K562 (cell line): Measurements from ENCODE around the gene NPEPL1. TPM values are rescaled to one million over a fixed set of nuclear protein-coding genes. Genes with fewer than 3 reads are reported as not detected.

ENCODE experiments used
- ATAC-seq: fragments of 200-7000 bp; cut with Tn5 transposase; 3 replicates; pipeline ENCODE4 v1.9.1; 2020; ENCODE audit warnings: moderate library complexity
- BruUV-seq: library from RNA; stranded (reverse); fragments of 400-500 nt; replicated peaks from 2 replicates; lab custom pipeline; 2021; lab: Mats Ljungman, UMichigan
- CTCF ChIA-PET: fragments of 300-600 bp; formaldehyde crosslinking; extraction: SDS; loops from one replicate; lab custom pipeline; 2021; ENCODE audit warnings: low intra/inter-chr PET ratio; lab: Yijun Ruan, JAX
- POLR2A ChIA-PET: fragments of 300-600, 350-650 bp; sonication (Branson Sonifier 250); formaldehyde crosslinking; extraction: SDS; loops from one replicate; lab custom pipeline; 2021; ENCODE audit warnings: antibody characterized with exemption, inconsistent platforms; lab: Yijun Ruan, JAX
- DNase-seq, 4 experiments: peaks; one replicate each; pipeline versions ENCODE4 v3.0.0 to v3.0.0-alpha.2; 2011 to 2018; ENCODE audit warnings: low spot score in 3 of 4, mixed read lengths in 3 of 4; ENCODE audit errors: extremely low read depth in 1 of 4
- FAIRE-seq: peaks from 2 replicates; lab custom pipeline; 2011; peaks lifted over from hg19 to GRCh38; lab: Jason Lieb, UNC
- H2AFZ ChIP-seq: 2 replicates; pipeline ENCODE4 v1.6.0; 2011; ENCODE audit warnings: low read depth, low read length, control low read depth, inconsistent platforms
- H3K27ac ChIP-seq: fragments of 200-600 bp; 3 replicates; pipeline ENCODE4 v1.8.0; 2011; ENCODE audit warnings: low read depth, mild to moderate bottlenecking, control low read depth, inconsistent platforms, low read length, moderate library complexity, mixed read lengths; ENCODE audit errors: extremely low read depth
- H3K27me3 ChIP-seq, 2 experiments: fragments of 300-600 bp in 1 of 2; 2 replicates in 1 of 2; 3 replicates in 1 of 2; pipeline versions ENCODE4 v1.6.0 to v1.8.0; 2011; ENCODE audit warnings: inconsistent platforms in 2 of 2, low read length in 2 of 2, mild to moderate bottlenecking in 1 of 2, mixed read lengths in 1 of 2, moderate library complexity in 1 of 2; ENCODE audit not compliant: control insufficient read depth in 2 of 2, insufficient read depth in 2 of 2
- H3K36me3 ChIP-seq: fragments of 300-600 bp; 3 replicates; pipeline ENCODE4 v1.8.0; 2011; ENCODE audit warnings: mild to moderate bottlenecking, low read length, inconsistent platforms; ENCODE audit not compliant: control insufficient read depth, insufficient read depth
- H3K4me1 ChIP-seq, 2 experiments: fragments of 200-600 bp in 1 of 2; replicated peaks in 1 of 2; 2 replicates in 1 of 2; 3 replicates in 1 of 2; pipeline versions ENCODE4 v1.5.1 to v1.8.0; 2011; ENCODE audit warnings: inconsistent platforms in 2 of 2, low read length in 2 of 2, mild to moderate bottlenecking in 1 of 2, mixed read lengths in 1 of 2, moderate library complexity in 1 of 2; ENCODE audit not compliant: control insufficient read depth in 2 of 2, insufficient read depth in 2 of 2
- H3K4me2 ChIP-seq: 2 replicates; pipeline ENCODE4 v1.6.1; 2011; ENCODE audit warnings: low read length, control low read depth, inconsistent platforms, mixed read lengths; ENCODE audit not compliant: insufficient read depth
- H3K4me3 ChIP-seq: fragments of 200-600 bp; sonication (generic), shearing (Covaris generic); 2 replicates; pipeline ENCODE4 v1.5.1; 2016; ENCODE audit warnings: control low read depth, inconsistent platforms
- H3K79me2 ChIP-seq: fragments of 200-600 bp; 3 replicates; pipeline ENCODE4 v1.8.0; 2011; ENCODE audit warnings: low read length, inconsistent platforms; ENCODE audit not compliant: control insufficient read depth, insufficient read depth
- H3K9ac ChIP-seq, 2 experiments: 2 replicates each; pipeline versions ENCODE4 v1.6.0 to v1.6.1; 2011; ENCODE audit warnings: low read depth in 2 of 2, low read length in 2 of 2, control low read depth in 1 of 2, inconsistent platforms in 1 of 2, mild to moderate bottlenecking in 1 of 2, mixed read lengths in 1 of 2; ENCODE audit not compliant: insufficient read depth in 1 of 2
- H3K9me1 ChIP-seq: one replicate; pipeline ENCODE4 v1.6.0; 2011; ENCODE audit warnings: inconsistent platforms, mild to moderate bottlenecking, low read length, moderate library complexity; ENCODE audit not compliant: control insufficient read depth, insufficient read depth
- H3K9me3 ChIP-seq: replicated peaks from 2 replicates; pipeline ENCODE4 v1.5.1; 2011; ENCODE audit warnings: low read depth, low read length, inconsistent platforms; ENCODE audit not compliant: control insufficient read depth, insufficient read depth
- H4K20me1 ChIP-seq: replicated peaks from 2 replicates; pipeline ENCODE4 v1.6.1; 2011; ENCODE audit warnings: low read length, inconsistent platforms, mixed read lengths; ENCODE audit not compliant: control insufficient read depth, insufficient read depth
- ASH1L ChIP-seq: fragments of 450-650 bp; IDR thresholded peaks from 2 replicates; pipeline ENCODE4 v1.6.1; 2018; ENCODE audit warnings: borderline replicate concordance, mild to moderate bottlenecking, low read depth; ENCODE audit not compliant: partially characterized antibody
- CAMTA2 ChIP-seq: fragments of 250-450 bp; sonication (Bioruptor Pico); conservative IDR thresholded peaks from 2 replicates; pipeline ENCODE4 v1.5.1; 2022
- CCAR2 ChIP-seq: fragments of 200-400 bp; formaldehyde crosslinking; IDR thresholded peaks from 2 replicates; pipeline ENCODE4 v1.6.1; 2017; ENCODE audit warnings: mild to moderate bottlenecking, low read depth, low read length
- CHD1 ChIP-seq: fragments of 200-600 bp; sonication (generic); IDR thresholded peaks from one replicate; pipeline ENCODE4 v1.6.1; 2012; ENCODE audit warnings: mild to moderate bottlenecking, moderate library complexity, low read length, inconsistent platforms
- DIDO1 ChIP-seq: fragments of 450-650 bp; IDR thresholded peaks from 2 replicates; pipeline ENCODE4 v1.6.1; 2016; ENCODE audit warnings: low read depth, missing biosample characterization, missing genetic modification characterization
- DMBX1 ChIP-seq: fragments of 250-450 bp; sonication (Bioruptor Pico); IDR thresholded peaks from 2 replicates; pipeline ENCODE4 v1.8.0; 2022; ENCODE audit warnings: inconsistent platforms, mild to moderate bottlenecking, moderate library complexity, borderline replicate concordance
- MAFG ChIP-seq: fragments of 450-650 bp; conservative IDR thresholded peaks from 2 replicates; pipeline ENCODE4 v1.6.1; 2016; ENCODE audit warnings: missing genetic modification characterization, missing compliant biosample characterization
- MCM3 ChIP-seq: fragments of 450-650 bp; IDR thresholded peaks from 2 replicates; pipeline ENCODE4 v1.6.1; 2016
- NBN ChIP-seq: fragments of 450-650 bp; IDR thresholded peaks from 2 replicates; pipeline ENCODE4 v1.6.1; 2016; ENCODE audit warnings: low read depth, mild to moderate bottlenecking
- NCOA1 ChIP-seq: fragments of 450-650 bp; IDR thresholded peaks from 2 replicates; pipeline ENCODE4 v1.6.1; 2016; ENCODE audit warnings: low read depth
- NUFIP1 ChIP-seq: fragments of 450-650 bp; IDR thresholded peaks from 2 replicates; pipeline ENCODE4 v1.6.1; 2018; ENCODE audit not compliant: partially characterized antibody
- PML ChIP-seq: IDR thresholded peaks from 2 replicates; pipeline ENCODE4 v1.6.1; 2012; ENCODE audit warnings: low read length, inconsistent platforms
- SREBF2 ChIP-seq: sonication (generic); formaldehyde crosslinking; IDR thresholded peaks from 2 replicates; pipeline ENCODE4 v1.4.0; 2020; ENCODE audit warnings: mild to moderate bottlenecking, missing genetic modification reagents
- SRF ChIP-seq, 2 experiments: fragments of 250-450, 450-650 bp in 1 of 2; sonication (Bioruptor Pico) in 1 of 2; sonication (generic) in 1 of 2; formaldehyde crosslinking; IDR thresholded peaks; 2 replicates each; pipeline versions ENCODE4 v1.5.0 to v1.5.1; 2020 to 2022; ENCODE audit warnings: mild to moderate bottlenecking in 1 of 2, missing genetic modification reagents in 1 of 2
- TBL1XR1 ChIP-seq, 2 experiments: IDR thresholded peaks; 2 replicates each; pipeline ENCODE4 v1.6.1; 2012; ENCODE audit warnings: improper control_type of control experiment in 2 of 2, low read length in 2 of 2, mild to moderate bottlenecking in 1 of 2
- ZNF143 ChIP-seq: sonication (generic); formaldehyde crosslinking; IDR thresholded peaks from 2 replicates; pipeline ENCODE4 v1.9.0; 2022; ENCODE audit warnings: mild to moderate bottlenecking, missing genetic modification reagents
- WGBS: fragments of 100-300 bp; shearing (Covaris generic); methylation state at CpG from one replicate; pipeline ENCODE4 v1.1.6; 2016; ENCODE audit warnings: low coverage, mixed read lengths; ENCODE audit not compliant: insufficient coverage; ENCODE audit errors: missing lambda C conversion rate; 5-methylcytosine and 5-hydroxymethylcytosine counted together
- in situ Hi-C: fragments of 300-500 bp; cut with MboI; formaldehyde crosslinking; loops from 4 replicates; pipeline ENCODE4 v1.15.0; 2018; ENCODE audit warnings: inconsistent platforms, mixed read lengths
- intact Hi-C: fragments of 100-400 bp; cut with micrococcal nuclease; formaldehyde crosslinking; loops from 2 replicates; pipeline ENCODE4 v1.14.2; 2022
- polyA plus RNA-seq, 8 experiments: library from polyadenylated mRNA; depleted of rRNA in 4 of 8; stranded (reverse) in 5 of 8; unstranded in 3 of 8; fragments of >200 nt; fragmentation: Nextera tagmentation in 2 of 8; fragmentation: Illumina TruSeq in 1 of 8; extraction: Ambion mirVana in 2 of 8; extraction: Trizol in 1 of 8; gene quantifications; 2 replicates each; pipeline versions ENCODE4 v1.2.1 to v1.2.3, GENCODE V29; 2011 to 2014; ENCODE audit warnings: inconsistent platforms in 1 of 8, missing spikeins in 1 of 8
- total RNA-seq, 7 experiments: library from RNA; depleted of rRNA in 6 of 7; stranded (reverse); fragments of >200 nt in 6 of 7; fragmentation: Illumina TruSeq in 2 of 7; extraction: Trizol in 2 of 7; gene quantifications; 2 replicates each; pipeline versions ENCODE4 v1.2.1 to v1.2.3, GENCODE V29; 2011 to 2021; ENCODE audit warnings: low replicate concordance in 1 of 7
- TF ChIP-seq, protein P1 (sequence below): fragments of 250-450 bp; sonication (Bioruptor Pico); IDR thresholded peaks from 2 replicates; pipeline ENCODE4 v1.5.0; 2021
- TF ChIP-seq, protein P2 (sequence below): conservative IDR thresholded peaks from 2 replicates; pipeline ENCODE4 v1.6.1; 2011; ENCODE audit warnings: low read depth, mild to moderate bottlenecking, low read length; ENCODE audit not compliant: control insufficient read depth
- TF ChIP-seq, protein P3 (sequence below): fragments of 250-450 bp; sonication (Bioruptor Pico); IDR thresholded peaks from 2 replicates; pipeline ENCODE4 v1.8.0; 2022; ENCODE audit warnings: moderate library complexity, mild to moderate bottlenecking, inconsistent platforms

NPEPL1 gene
- total and polyA plus RNA-seq, 9 of the 15 experiments (the other 6 are each of a cell fraction or from before 2014, with no cell fraction given) = 0.04 to 5.6 (median 0.94) TPM

DNA sequence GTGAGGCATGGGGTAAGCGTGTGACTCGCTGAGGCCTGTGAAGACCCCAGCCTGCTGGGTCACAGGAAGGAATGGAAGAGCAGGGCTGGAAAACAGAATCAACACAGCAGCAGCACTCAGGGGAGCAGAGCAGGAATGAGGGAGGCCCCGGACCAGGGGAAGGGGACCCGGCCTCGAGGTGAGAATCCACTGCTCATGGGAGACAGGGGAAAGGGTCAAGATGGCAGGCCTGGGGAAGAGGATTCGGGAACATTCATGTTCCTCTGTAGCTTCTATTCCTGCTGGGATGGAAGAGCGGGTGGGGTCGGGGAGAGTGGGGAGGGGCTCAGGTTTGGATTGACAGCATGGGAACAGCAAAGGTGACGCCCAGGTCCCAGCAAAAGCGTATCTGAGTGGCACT lies 59.4 kb downstream of the NPEPL1 start (continued):
- TF ChIP-seq, protein P1, sequence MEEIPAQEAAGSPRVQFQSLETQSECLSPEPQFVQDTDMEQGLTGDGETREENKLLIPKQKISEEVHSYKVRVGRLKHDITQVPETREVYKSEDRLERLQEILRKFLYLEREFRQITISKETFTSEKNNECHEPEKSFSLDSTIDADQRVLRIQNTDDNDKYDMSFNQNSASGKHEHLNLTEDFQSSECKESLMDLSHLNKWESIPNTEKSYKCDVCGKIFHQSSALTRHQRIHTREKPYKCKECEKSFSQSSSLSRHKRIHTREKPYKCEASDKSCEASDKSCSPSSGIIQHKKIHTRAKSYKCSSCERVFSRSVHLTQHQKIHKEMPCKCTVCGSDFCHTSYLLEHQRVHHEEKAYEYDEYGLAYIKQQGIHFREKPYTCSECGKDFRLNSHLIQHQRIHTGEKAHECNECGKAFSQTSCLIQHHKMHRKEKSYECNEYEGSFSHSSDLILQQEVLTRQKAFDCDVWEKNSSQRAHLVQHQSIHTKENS = no peak
- TF ChIP-seq ASH1L = no peak
- TF ChIP-seq, protein P2, sequence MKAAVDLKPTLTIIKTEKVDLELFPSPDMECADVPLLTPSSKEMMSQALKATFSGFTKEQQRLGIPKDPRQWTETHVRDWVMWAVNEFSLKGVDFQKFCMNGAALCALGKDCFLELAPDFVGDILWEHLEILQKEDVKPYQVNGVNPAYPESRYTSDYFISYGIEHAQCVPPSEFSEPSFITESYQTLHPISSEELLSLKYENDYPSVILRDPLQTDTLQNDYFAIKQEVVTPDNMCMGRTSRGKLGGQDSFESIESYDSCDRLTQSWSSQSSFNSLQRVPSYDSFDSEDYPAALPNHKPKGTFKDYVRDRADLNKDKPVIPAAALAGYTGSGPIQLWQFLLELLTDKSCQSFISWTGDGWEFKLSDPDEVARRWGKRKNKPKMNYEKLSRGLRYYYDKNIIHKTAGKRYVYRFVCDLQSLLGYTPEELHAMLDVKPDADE = no peak
- TF ChIP-seq CHD1 = no peak
- TF ChIP-seq NCOA1 = no peak
- no peak for TF ChIP-seq NBN
- no peak for TF ChIP-seq MAFG (tag)
- TF ChIP-seq, all 486 proteins: peak for 0

DNA sequence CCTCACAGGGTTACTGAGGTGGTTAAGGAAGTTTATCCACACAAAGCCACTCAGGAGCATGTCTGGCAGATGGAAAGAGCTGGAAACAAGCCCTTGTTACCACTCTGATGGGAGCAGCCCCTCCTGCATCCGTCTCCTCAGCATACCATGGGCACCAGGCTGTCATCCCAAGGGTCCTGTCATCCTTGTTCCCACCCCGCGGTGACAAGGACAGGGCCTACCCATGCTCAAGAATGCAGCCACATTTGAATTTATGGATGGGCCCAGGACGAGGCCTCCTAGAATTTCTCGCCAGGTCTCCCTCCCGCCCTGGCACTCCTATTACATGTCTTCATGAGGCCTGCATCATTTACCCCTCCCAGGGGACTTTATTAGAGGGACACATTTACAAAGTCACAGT lies 60.0 kb downstream of the NPEPL1 start:
- FAIRE-seq (no peak), DNase-seq (no peak), ATAC-seq (no peak)
- no peaks in the 10 kb centered on the region for H3K36me3 ChIP-seq
- H2AFZ ChIP-seq = no peak overlapping the region
- peaks cover 7% of the 10 kb centered on the region; the same call in 1 of the 2 replicates for H4K20me1 ChIP-seq
- peaks cover 43 to 65% of the 10 kb centered on the region in 2 experiments for H3K27me3 ChIP-seq
- H3K9me1 ChIP-seq = no peaks in the 10 kb centered on the region
- H3K9ac ChIP-seq = no peak overlapping the region
- in situ Hi-C loops = no loop called here
- H3K27ac ChIP-seq = no peak overlapping the region
- H3K4me1 ChIP-seq = no peaks in the 10 kb centered on the region
- no peaks in the 10 kb centered on the region for H3K9me3 ChIP-seq
- ChIA-PET POLR2A (no interaction called here), CTCF (no interaction called here)
- intact Hi-C loops = no loop called here
- BruUV-seq = no TSS peak
- H3K79me2 ChIP-seq = no peaks in the 10 kb centered on the region
- H3K4me3 ChIP-seq = no peak overlapping the region
- no peak overlapping the region for H3K4me2 ChIP-seq
- WGBS = 4% methylated on average over 5 of the region's 6 CpGs
- TF ChIP-seq MCM3 (no peak), DMBX1 (CRISPR knock-in tag) (no peak), NUFIP1 (no peak), PML (no peak), SRF (CRISPR knock-in tag; IDR thresholded peaks at IDR 0.05) (no peak), SREBF2 (no peak), ZNF143 (CRISPR knock-in tag) (no peak), CCAR2 (no peak), CAMTA2 (CRISPR knock-in tag) (no peak), TBL1XR1 (IDR thresholded peaks at IDR 0.05; ENCODE audit: low read length in 2 of 2) (no peak), DIDO1 (tag) (no peak)
- TF ChIP-seq, protein P3, sequence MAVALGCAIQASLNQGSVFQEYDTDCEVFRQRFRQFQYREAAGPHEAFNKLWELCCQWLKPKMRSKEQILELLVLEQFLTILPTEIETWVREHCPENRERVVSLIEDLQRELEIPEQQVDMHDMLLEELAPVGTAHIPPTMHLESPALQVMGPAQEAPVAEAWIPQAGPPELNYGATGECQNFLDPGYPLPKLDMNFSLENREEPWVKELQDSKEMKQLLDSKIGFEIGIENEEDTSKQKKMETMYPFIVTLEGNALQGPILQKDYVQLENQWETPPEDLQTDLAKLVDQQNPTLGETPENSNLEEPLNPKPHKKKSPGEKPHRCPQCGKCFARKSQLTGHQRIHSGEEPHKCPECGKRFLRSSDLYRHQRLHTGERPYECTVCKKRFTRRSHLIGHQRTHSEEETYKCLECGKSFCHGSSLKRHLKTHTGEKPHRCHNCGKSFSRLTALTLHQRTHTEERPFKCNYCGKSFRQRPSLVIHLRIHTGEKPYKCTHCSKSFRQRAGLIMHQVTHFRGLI = no peak
